Chondrocyte (in vitro differentiated cells): Measurements from ENCODE around the gene TPM1. TPM values are rescaled to one million over a fixed set of nuclear protein-coding genes. Genes with fewer than 3 reads are reported as not detected.
"Not testable (repeated sequence)": the region's sequence is repeated elsewhere in the genome, so short reads cannot be mapped to it uniquely, and the experiment has no call there.

ENCODE experiments used
- DNase-seq: peaks from one replicate; pipeline ENCODE4 v3.0.0; 2021; ENCODE audit warnings: mixed read lengths, low spot score
- H3K27ac Mint-ChIP-seq: one replicate; pipeline ENCODE4 v1.8.0; 2021; ENCODE audit warnings: mild to moderate bottlenecking, moderate library complexity, mixed read lengths; ENCODE audit not compliant: unreplicated experiment
- H3K27me3 Mint-ChIP-seq: 2 replicates; pipeline ENCODE4 v1.8.0; 2021; ENCODE audit warnings: low read depth, mixed read lengths
- H3K36me3 Mint-ChIP-seq: 2 replicates; pipeline ENCODE4 v1.8.0; 2021; ENCODE audit warnings: low read depth, mixed read lengths
- H3K4me1 Mint-ChIP-seq: 2 replicates; pipeline ENCODE4 v1.8.0; 2021; ENCODE audit warnings: low read depth, mild to moderate bottlenecking, mixed read lengths
- H3K4me3 Mint-ChIP-seq: one replicate; pipeline ENCODE4 v1.8.0; 2021; ENCODE audit warnings: mild to moderate bottlenecking, moderate library complexity, mixed read lengths; ENCODE audit not compliant: unreplicated experiment
- H3K9me3 Mint-ChIP-seq: 2 replicates; pipeline ENCODE4 v1.8.0; 2021; ENCODE audit warnings: low read depth, mixed read lengths
- CTCF ChIP-seq: fragments of 200-600 bp; sonication (generic); IDR thresholded peaks from 2 replicates; pipeline ENCODE4 v1.5.0; 2021; ENCODE audit warnings: antibody characterized with exemption, mild to moderate bottlenecking, moderate library complexity
- long read RNA-seq: library from polyadenylated mRNA; stranded (forward); transcript quantifications from one replicate; pipeline ENCODE4 v2.0.0, GENCODE V29; 2021
- total RNA-seq: library from RNA; stranded (reverse); gene quantifications from 3 replicates; pipeline ENCODE4 v1.2.1, GENCODE V29; 2021

The TPM1 gene
- 2,291 to 2,367 TPM (median 2,332 TPM) in 3 replicates for total RNA-seq
- long read RNA-seq, transcript TPM1-219 (9 exons, 933 nt), result minor isoform, 174 of 2,987 reads
- long read RNA-seq, transcript TPM1-201 (9 exons, 1,670 nt), result minor isoform, 115 of 2,987 reads
- long read RNA-seq, transcript TPM1-220 (9 exons, 977 nt), result minor isoform, 669 of 2,987 reads
- long read RNA-seq, transcript TPM1-206 (9 exons, 1,717 nt), result major isoform, 1,662 of 2,987 reads
- long read RNA-seq, partial matches to known transcripts, result 146 of 2,987 reads
- long read RNA-seq, other reads (novel, unspliced or antisense), result 199 of 2,987 reads

DNA sequence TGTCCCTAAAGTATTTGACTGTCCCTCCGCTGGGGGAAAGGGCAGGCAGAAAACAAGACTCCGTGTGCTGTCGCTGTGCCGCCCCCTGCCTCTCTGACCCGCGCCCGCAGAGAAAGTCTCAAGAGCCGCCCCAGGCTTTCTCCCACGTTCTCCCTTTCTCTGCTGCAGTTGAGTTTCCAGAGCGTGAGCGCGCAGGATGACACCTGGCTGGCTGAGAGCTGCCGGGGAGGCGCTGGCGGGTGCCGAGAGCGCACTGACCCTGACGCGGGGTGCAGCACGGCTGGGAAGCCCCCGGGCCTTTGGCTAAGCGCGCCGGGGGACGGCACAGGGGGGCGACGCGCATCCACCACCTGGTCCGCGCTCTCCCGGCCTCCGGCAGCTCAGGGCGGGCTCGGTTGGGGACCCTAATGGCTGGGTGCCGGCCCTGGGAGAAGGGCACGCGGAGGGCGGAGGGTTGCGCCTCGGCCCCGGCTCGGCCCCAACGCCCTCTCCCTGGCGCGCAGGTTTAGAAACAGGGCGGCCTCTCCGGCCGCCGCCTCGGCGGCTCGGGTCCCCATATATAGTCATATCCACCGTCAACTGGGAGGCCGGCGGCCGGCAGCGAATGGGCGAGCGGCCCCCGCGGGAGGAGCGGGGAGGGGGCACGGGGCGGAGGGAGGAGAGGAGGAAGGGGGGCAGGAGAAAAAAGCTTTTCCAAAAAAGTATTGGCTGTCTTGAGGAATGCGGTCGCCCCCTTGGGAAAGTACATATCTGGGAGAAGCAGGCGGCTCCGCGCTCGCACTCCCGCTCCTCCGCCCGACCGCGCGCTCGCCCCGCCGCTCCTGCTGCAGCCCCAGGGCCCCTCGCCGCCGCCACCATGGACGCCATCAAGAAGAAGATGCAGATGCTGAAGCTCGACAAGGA lies at the start of gene TPM1:
Gene TPM1 (plus strand): TSS at position 774 of the 903 bp plus-strand sequence. CDS start 83 bp downstream, at position 857.
- Mint-ChIP-seq H3K27ac (peak within 1 kb of the TSS; percentile 96), H3K27me3 (no peaks in the 10 kb centered on the region), H3K4me3 (peak within 1 kb of the TSS; percentile 99), H3K4me1 (peaks cover 63% of the 10 kb centered on the region), H3K9me3 (peaks cover 6% of the 10 kb centered on the region), H3K36me3 (peaks cover 43% of the 10 kb centered on the region)
- peak; percentile 47 for TF ChIP-seq CTCF
- peak; percentile 98 for DNase-seq

DNA sequence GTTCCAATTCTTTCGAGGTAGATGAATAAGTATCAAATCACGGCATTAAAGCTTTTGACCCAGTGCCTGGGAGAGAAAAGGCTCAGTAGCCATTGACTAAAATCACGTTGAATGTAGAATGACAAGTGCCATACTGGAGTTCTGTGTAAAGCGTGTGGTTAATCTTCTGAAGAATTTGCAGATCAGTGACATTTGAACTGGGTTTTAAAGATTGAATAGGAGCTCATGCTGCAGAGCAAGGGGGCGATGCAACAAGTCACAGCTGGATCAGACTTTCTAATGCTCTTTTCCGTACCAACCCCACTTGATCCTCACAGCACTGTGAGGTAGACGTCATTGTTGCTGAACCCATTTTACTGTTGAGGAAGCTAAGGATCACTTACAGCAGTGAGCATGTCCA lies 49.5 kb upstream of the TPM1 start:
- H3K27ac Mint-ChIP-seq, result no peak overlapping the region
- no peak for TF ChIP-seq CTCF

GRCh38 chr15:62993632-62994031 lies 48.9 kb upstream of the TPM1 start:
- not testable (repeated sequence) for DNase-seq, H3K27ac Mint-ChIP-seq, H3K36me3 Mint-ChIP-seq, H3K27me3 Mint-ChIP-seq, H3K4me3 Mint-ChIP-seq, H3K9me3 Mint-ChIP-seq
- peaks cover 43% of the 10 kb centered on the region for H3K4me1 Mint-ChIP-seq

More for the DNA sequence above, 49.5 kb upstream of the TPM1 start:
- Mint-ChIP-seq H3K4me3 (no peak overlapping the region), H3K27me3 (no peaks in the 10 kb centered on the region), H3K4me1 (peaks cover 47% of the 10 kb centered on the region), H3K9me3 (no peaks in the 10 kb centered on the region), H3K36me3 (no peaks in the 10 kb centered on the region)
- DNase-seq, result no peak

GRCh38 chr15:62994439-62994838 lies 48.1 kb upstream of the TPM1 start:
- peak overlapping the region; percentile 52 for H3K27ac Mint-ChIP-seq
- H3K9me3 Mint-ChIP-seq, result no peaks in the 10 kb centered on the region
- DNase-seq, result no peak
- no peaks in the 10 kb centered on the region for H3K27me3 Mint-ChIP-seq
- no peak for TF ChIP-seq CTCF
- H3K4me3 Mint-ChIP-seq, result no peak overlapping the region
- peaks cover 43% of the 10 kb centered on the region for H3K4me1 Mint-ChIP-seq
- no peaks in the 10 kb centered on the region for H3K36me3 Mint-ChIP-seq

DNA sequence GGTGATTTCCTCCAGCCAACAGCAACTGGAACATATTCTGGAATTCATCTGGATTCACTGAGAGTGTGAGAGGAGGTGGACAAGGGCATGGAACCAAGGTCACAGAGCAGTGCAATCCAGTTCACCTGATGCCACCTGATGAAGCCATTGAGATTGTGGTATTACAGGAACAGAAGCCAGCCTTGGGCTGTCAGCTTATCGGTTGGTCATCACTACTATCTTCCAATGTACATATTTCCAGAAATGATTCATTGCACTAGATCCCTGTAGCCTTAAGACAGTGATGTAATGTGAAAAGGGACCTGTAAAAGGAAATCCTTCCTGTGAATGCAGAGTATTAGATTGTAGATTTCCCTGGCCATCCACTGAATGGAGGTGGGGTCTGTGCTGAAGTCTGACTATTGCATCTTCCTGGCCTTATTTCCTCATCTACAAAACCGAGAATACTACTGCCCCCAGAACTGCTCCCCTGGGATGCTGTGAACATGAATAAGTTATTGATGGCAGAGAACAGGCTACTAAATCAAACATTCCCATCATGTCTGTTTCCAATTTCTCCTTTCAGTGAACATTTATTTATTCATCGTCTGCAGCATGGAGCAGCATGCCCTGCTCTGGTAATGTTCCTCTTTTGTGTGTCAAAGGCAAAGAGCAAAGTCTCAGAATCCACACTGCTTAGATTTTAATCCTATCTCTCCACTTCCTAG lies 47.4 kb upstream of the TPM1 start:
- Mint-ChIP-seq H3K9me3 (no peaks in the 10 kb centered on the region), H3K36me3 (no peaks in the 10 kb centered on the region), H3K4me1 (peaks cover 45% of the 10 kb centered on the region), H3K27me3 (no peaks in the 10 kb centered on the region), H3K27ac (peak overlapping the region; percentile 52), H3K4me3 (no peak overlapping the region)
- DNase-seq, result no peak
- TF ChIP-seq CTCF, result no peak
